DND-41 (cell line): Measurements from ENCODE around the gene ITSN1.

ENCODE experiments used
- ATAC-seq: fragments of 200-7000 bp; cut with Tn5 transposase; 3 replicates; pipeline ENCODE4 v1.9.1; 2021; ENCODE audit warnings: low read depth; ENCODE audit not compliant: insufficient read depth
- DNase-seq: peaks from one replicate; pipeline ENCODE4 v3.0.0-alpha.2; 2020
- H2AFZ ChIP-seq: 2 replicates; pipeline ENCODE4 v1.6.0; 2012; ENCODE audit warnings: low read depth, low read length
- H3K27ac ChIP-seq: 2 replicates; pipeline ENCODE4 v1.5.1; 2012; ENCODE audit warnings: low read length, inconsistent platforms
- H3K27me3 ChIP-seq: fragments of 200-600 bp; sonication (generic); 2 replicates; pipeline ENCODE4 v1.6.0; 2012; ENCODE audit warnings: low read length, mild to moderate bottlenecking, inconsistent platforms; ENCODE audit not compliant: insufficient read depth, poor library complexity
- H3K36me3 ChIP-seq: 2 replicates; pipeline ENCODE4 v1.5.1; 2012; ENCODE audit warnings: low read length, inconsistent platforms; ENCODE audit not compliant: insufficient read depth
- H3K4me1 ChIP-seq: 2 replicates; pipeline ENCODE4 v1.5.1; 2012; ENCODE audit warnings: mild to moderate bottlenecking, low read length; ENCODE audit not compliant: insufficient read depth
- H3K4me2 ChIP-seq: 2 replicates; pipeline ENCODE4 v1.6.0; 2012; ENCODE audit warnings: mild to moderate bottlenecking, moderate library complexity, low read length, inconsistent platforms; ENCODE audit not compliant: insufficient read depth
- H3K4me3 ChIP-seq, 2 experiments: fragments of 200-600 bp in 1 of 2; shearing (Covaris generic) in 1 of 2; 2 replicates each; pipeline ENCODE4 v1.5.1; 2012 to 2016; ENCODE audit warnings: inconsistent platforms in 2 of 2, low read length in 2 of 2, mild to moderate bottlenecking in 2 of 2, low read depth in 1 of 2, moderate library complexity in 1 of 2
- H3K79me2 ChIP-seq: 2 replicates; pipeline ENCODE4 v1.6.0; 2012; ENCODE audit warnings: low read length, inconsistent platforms; ENCODE audit not compliant: insufficient read depth
- H3K9ac ChIP-seq: 2 replicates; pipeline ENCODE4 v1.6.0; 2012; ENCODE audit warnings: low read depth, mild to moderate bottlenecking, inconsistent platforms, low read length, moderate library complexity
- H3K9me3 ChIP-seq: 2 replicates; pipeline ENCODE4 v1.5.1; 2012; ENCODE audit warnings: low read length, moderate library complexity, mild to moderate bottlenecking, inconsistent platforms; ENCODE audit not compliant: insufficient read depth, severe bottlenecking
- H4K20me1 ChIP-seq: 2 replicates; pipeline ENCODE4 v1.6.0; 2012; ENCODE audit warnings: low read length; ENCODE audit not compliant: insufficient read depth
- EZH2 ChIP-seq: IDR thresholded peaks from 3 replicates; pipeline ENCODE4 v1.6.1; 2012; ENCODE audit warnings: borderline replicate concordance, low read depth, mild to moderate bottlenecking, moderate library complexity, low read length, inconsistent platforms; ENCODE audit not compliant: severe bottlenecking
- TF ChIP-seq, protein P1 (sequence below): IDR thresholded peaks from 2 replicates; pipeline ENCODE4 v1.5.1; 2012; ENCODE audit warnings: borderline replicate concordance, low read length, moderate library complexity, mild to moderate bottlenecking; ENCODE audit not compliant: poor library complexity, severe bottlenecking; ENCODE audit errors: extremely low read depth

Gene ITSN1

DNA sequence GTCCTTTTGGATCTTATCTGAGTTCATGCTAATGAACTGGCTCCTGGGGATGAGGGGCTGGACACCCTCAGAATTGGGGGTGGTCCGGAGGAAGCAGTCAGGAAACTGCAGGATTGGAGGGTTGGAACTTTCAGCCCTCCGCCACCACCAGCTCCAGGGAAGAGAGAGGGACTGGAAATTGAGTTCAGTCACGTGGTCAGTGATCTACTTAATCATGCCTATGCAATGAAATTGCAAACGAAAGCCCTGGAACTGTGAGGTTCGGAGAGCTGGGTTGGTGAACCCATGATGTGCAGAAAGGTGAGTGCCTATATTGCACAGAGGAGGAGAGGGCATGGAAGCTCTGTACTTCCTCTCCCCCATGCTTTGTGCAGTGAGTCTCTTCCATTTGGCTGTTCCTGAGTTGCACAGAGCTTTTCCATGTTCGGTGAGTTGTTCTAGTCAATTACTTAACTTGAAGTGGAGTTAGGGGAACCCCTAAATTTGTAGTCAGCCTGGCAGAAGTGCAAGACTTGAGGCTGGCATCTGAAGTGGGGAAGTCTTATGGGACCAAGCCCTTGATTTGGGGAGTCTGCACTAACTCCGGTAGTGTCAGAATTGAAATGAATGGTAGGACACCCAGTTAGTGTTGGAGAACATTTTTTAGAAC lies 16.7 kb downstream of the ITSN1 start:
- H3K4me1 ChIP-seq = no peaks in the 10 kb centered on the region
- H3K27ac ChIP-seq = no peak overlapping the region
- no peak for TF ChIP-seq EZH2
- TF ChIP-seq, protein P1, sequence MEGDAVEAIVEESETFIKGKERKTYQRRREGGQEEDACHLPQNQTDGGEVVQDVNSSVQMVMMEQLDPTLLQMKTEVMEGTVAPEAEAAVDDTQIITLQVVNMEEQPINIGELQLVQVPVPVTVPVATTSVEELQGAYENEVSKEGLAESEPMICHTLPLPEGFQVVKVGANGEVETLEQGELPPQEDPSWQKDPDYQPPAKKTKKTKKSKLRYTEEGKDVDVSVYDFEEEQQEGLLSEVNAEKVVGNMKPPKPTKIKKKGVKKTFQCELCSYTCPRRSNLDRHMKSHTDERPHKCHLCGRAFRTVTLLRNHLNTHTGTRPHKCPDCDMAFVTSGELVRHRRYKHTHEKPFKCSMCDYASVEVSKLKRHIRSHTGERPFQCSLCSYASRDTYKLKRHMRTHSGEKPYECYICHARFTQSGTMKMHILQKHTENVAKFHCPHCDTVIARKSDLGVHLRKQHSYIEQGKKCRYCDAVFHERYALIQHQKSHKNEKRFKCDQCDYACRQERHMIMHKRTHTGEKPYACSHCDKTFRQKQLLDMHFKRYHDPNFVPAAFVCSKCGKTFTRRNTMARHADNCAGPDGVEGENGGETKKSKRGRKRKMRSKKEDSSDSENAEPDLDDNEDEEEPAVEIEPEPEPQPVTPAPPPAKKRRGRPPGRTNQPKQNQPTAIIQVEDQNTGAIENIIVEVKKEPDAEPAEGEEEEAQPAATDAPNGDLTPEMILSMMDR = no peak
- no peak overlapping the region for H3K9ac ChIP-seq
- H2AFZ ChIP-seq = no peak overlapping the region
- H3K4me3 ChIP-seq = no peak overlapping the region
- no peak for DNase-seq
- H3K36me3 ChIP-seq = no peaks in the 10 kb centered on the region
- H3K79me2 ChIP-seq = peaks cover 13% of the 10 kb centered on the region
- ATAC-seq = no peak
- no peaks in the 10 kb centered on the region; the same call in 1 of the 2 replicates for H4K20me1 ChIP-seq
- H3K9me3 ChIP-seq = no peaks in the 10 kb centered on the region
- H3K4me2 ChIP-seq = no peak overlapping the region
- no peaks in the 10 kb centered on the region for H3K27me3 ChIP-seq

DNA sequence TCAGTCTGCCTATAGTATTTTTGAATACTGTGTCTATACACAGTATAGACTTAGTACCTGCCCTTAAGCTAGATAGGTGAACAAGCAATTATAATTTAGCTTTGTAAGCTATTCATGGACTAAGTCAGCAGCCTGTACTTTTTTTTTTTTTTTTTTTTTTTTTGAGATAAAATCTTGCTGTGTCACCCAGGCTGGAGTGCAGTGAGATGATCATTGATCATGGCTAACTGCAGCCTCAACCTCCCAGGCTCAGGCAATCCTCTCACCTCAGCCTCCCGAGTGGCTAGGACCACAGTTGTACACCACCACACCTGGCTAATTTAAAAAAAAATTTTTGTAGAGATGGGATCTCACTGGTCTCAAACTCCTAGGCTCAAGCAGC lies 17.3 kb downstream of the ITSN1 start:
- no peak overlapping the region for H3K27ac ChIP-seq
- H3K4me1 ChIP-seq = no peaks in the 10 kb centered on the region
- no peaks in the 10 kb centered on the region for H3K36me3 ChIP-seq
- no peak overlapping the region for H3K9ac ChIP-seq
- no peaks in the 10 kb centered on the region for H3K27me3 ChIP-seq
- H4K20me1 ChIP-seq = no peaks in the 10 kb centered on the region; the same call in 1 of the 2 replicates
- no peaks in the 10 kb centered on the region for H3K9me3 ChIP-seq
- no peak for ATAC-seq
- DNase-seq = no peak
- peaks cover 17% of the 10 kb centered on the region for H3K79me2 ChIP-seq
- H2AFZ ChIP-seq = no peak overlapping the region
- no peak overlapping the region for H3K4me2 ChIP-seq
- no peak overlapping the region for H3K4me3 ChIP-seq
- TF ChIP-seq EZH2 = no peak
- TF ChIP-seq, protein P1 = no peak

DNA sequence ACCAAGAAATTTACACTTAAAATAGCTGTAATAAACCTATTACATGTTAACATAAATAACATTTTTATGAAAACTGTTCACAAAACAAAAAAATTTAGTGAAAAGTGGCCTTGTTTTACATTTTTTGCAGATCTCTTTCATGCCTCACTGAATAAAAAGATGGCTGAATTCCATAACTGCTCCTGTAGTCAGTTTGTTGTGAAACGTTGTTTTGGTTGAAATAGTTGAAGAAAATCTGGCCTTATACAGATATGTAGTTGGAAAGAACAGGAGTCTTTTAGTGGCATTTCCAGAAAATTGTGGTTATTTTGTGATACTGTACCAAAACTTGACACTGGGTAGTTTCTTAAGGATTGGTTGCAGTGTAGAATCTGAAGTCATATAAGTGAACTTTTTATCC lies 18.1 kb downstream of the ITSN1 start:
- no peak overlapping the region for H3K27ac ChIP-seq
- no peaks in the 10 kb centered on the region; the same call in 1 of the 2 replicates for H4K20me1 ChIP-seq
- peaks cover 14% of the 10 kb centered on the region for H3K79me2 ChIP-seq
- no peak overlapping the region for H3K9ac ChIP-seq
- no peak overlapping the region for H3K4me3 ChIP-seq
- no peak overlapping the region for H3K4me2 ChIP-seq
- TF ChIP-seq, protein P1 = no peak
- no peak for TF ChIP-seq EZH2
- no peak overlapping the region for H2AFZ ChIP-seq
- no peaks in the 10 kb centered on the region for H3K36me3 ChIP-seq
- no peaks in the 10 kb centered on the region for H3K9me3 ChIP-seq
- no peaks in the 10 kb centered on the region for H3K4me1 ChIP-seq
- H3K27me3 ChIP-seq = no peaks in the 10 kb centered on the region
- DNase-seq (no peak), ATAC-seq (no peak)

DNA sequence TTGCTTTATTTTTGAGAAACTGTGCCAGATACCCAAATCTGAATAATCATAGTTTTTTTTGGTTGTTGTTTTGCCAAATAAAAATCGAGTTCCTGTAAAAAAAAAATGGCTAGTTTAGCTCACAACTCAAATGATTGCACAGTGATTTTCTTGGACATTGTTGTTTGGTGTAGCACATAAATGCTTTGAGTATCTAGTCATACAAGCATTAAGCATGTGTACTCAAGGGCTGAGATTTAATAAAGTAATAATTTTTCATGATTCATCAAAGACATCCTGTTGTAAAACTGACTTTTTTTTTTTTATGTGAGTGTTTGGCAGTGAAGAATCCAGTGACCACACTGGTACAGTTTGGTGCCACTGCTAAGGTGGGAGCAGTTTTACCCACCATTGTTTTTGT lies 18.8 kb downstream of the ITSN1 start:
- Histone ChIP-seq H3K36me3 (no peaks in the 10 kb centered on the region), H3K27ac (no peak overlapping the region), H3K4me1 (no peaks in the 10 kb centered on the region), H3K4me2 (no peak overlapping the region), H2AFZ (no peak overlapping the region), H3K9ac (no peak overlapping the region), H3K4me3 (no peak overlapping the region), H3K9me3 (no peaks in the 10 kb centered on the region), H3K27me3 (no peaks in the 10 kb centered on the region), H3K79me2 (peaks cover 12% of the 10 kb centered on the region; the same call in 1 of the 2 replicates), H4K20me1 (no peaks in the 10 kb centered on the region; the same call in 1 of the 2 replicates)
- DNase-seq (no peak), ATAC-seq (no peak)
- TF ChIP-seq, protein P1 = no peak
- no peak for TF ChIP-seq EZH2
